GM12878 (cell line): ENCODE measurements around the gene CDK5RAP3. TPM values are rescaled to one million over a fixed set of nuclear protein-coding genes. Genes with fewer than 3 reads are reported as not detected.

Experiments used
- CBX3 ChIP-seq: fragments of 200-600 bp; sonication (generic); IDR thresholded peaks from 2 replicates; pipeline ENCODE4 v1.6.1; 2016; ENCODE audit warnings: low read depth, borderline replicate concordance
- CBX5 ChIP-seq: sonication (generic); IDR thresholded peaks from 2 replicates; pipeline ENCODE4 v1.6.1; 2016; ENCODE audit warnings: low read depth, moderate library complexity, mild to moderate bottlenecking, inconsistent platforms
- CHD2 ChIP-seq: IDR thresholded peaks from 2 replicates; pipeline ENCODE4 v1.6.1; 2011; ENCODE audit warnings: low read depth, low read length, improper control_type of control experiment, borderline replicate concordance
- EGR1 ChIP-seq, 2 experiments: IDR thresholded peaks; 1 replicate in 1 of 2; 2 replicates in 1 of 2; pipeline ENCODE4 v1.6.1; 2011 to 2012; ENCODE audit warnings: low read depth in 2 of 2, low read length in 2 of 2, borderline replicate concordance in 1 of 2, mild to moderate bottlenecking in 1 of 2, moderate library complexity in 1 of 2
- ETV6 ChIP-seq, 2 experiments: fragments of 450-650 bp in 1 of 2; IDR thresholded peaks in 1 of 2; conservative IDR thresholded peaks in 1 of 2; 2 replicates each; pipeline ENCODE4 v1.6.1; 2014; ENCODE audit warnings: antibody characterized with exemption in 1 of 2, borderline replicate concordance in 1 of 2, low read depth in 1 of 2, mild to moderate bottlenecking in 1 of 2, moderate library complexity in 1 of 2
- HDAC6 ChIP-seq: fragments of 200-600 bp; sonication (generic); IDR thresholded peaks from one replicate; pipeline ENCODE4 v1.8.0; 2017; ENCODE audit warnings: antibody characterized with exemption; ENCODE audit not compliant: unreplicated experiment
- MYB ChIP-seq: fragments of 150-350 bp; IDR thresholded peaks from 2 replicates; pipeline ENCODE4 v1.6.1; 2014; ENCODE audit warnings: mild to moderate bottlenecking, low read depth, low read length, borderline replicate concordance
- NFXL1 ChIP-seq: fragments of 450-650 bp; IDR thresholded peaks from 2 replicates; pipeline ENCODE4 v1.6.1; 2017; ENCODE audit warnings: antibody characterized with exemption, mild to moderate bottlenecking, borderline replicate concordance
- PAX5 ChIP-seq: IDR thresholded peaks from 2 replicates; pipeline ENCODE4 v1.6.1; 2011; ENCODE audit warnings: low read depth, low read length, borderline replicate concordance
- PAX8 ChIP-seq: fragments of 450-650 bp; IDR thresholded peaks from 2 replicates; pipeline ENCODE4 v1.6.1; 2017; ENCODE audit warnings: mild to moderate bottlenecking, moderate library complexity
- POLR2A ChIP-seq: IDR thresholded peaks from 2 replicates; pipeline ENCODE4 v1.6.1; 2011; ENCODE audit warnings: low read depth, mild to moderate bottlenecking, low read length
- POU2F2 ChIP-seq: IDR thresholded peaks from 3 replicates; pipeline ENCODE4 v1.6.1; 2011; ENCODE audit warnings: low read depth, mild to moderate bottlenecking, low read length, borderline replicate concordance
- RAD21 ChIP-seq: IDR thresholded peaks from 2 replicates; pipeline ENCODE4 v1.6.1; 2011; ENCODE audit warnings: mild to moderate bottlenecking, low read depth, low read length, moderate library complexity; ENCODE audit not compliant: insufficient read depth
- RBBP5 ChIP-seq: fragments of 200-600 bp; sonication (generic); conservative IDR thresholded peaks from 2 replicates; pipeline ENCODE4 v1.6.1; 2016
- RFX5 ChIP-seq: IDR thresholded peaks from 2 replicates; pipeline ENCODE4 v1.6.1; 2011; ENCODE audit warnings: low read depth, low read length, improper control_type of control experiment
- SKIL ChIP-seq: fragments of 450-650 bp; IDR thresholded peaks from 2 replicates; pipeline ENCODE4 v1.6.1; 2017; ENCODE audit warnings: mild to moderate bottlenecking, low read depth, inconsistent platforms; ENCODE audit not compliant: poor library complexity, severe bottlenecking
- SMARCA5 ChIP-seq: fragments of 450-650 bp; IDR thresholded peaks from 2 replicates; pipeline ENCODE4 v1.6.1; 2017; ENCODE audit warnings: mild to moderate bottlenecking
- STAT3 ChIP-seq: IDR thresholded peaks from 2 replicates; pipeline ENCODE4 v1.6.1; 2011; ENCODE audit warnings: low read depth, low read length, improper control_type of control experiment
- SUPT20H ChIP-seq: IDR thresholded peaks from 2 replicates; pipeline ENCODE4 v1.6.1; 2011; ENCODE audit warnings: low read depth, mild to moderate bottlenecking, low read length, moderate library complexity, borderline replicate concordance; ENCODE audit not compliant: control insufficient read depth
- USF1 ChIP-seq: IDR thresholded peaks from 2 replicates; pipeline ENCODE4 v1.6.1; 2011; ENCODE audit warnings: borderline replicate concordance, low read depth, mild to moderate bottlenecking, moderate library complexity, mixed read lengths, low read length; ENCODE audit not compliant: insufficient read depth; ENCODE audit errors: extremely low read length
- ZNF207 ChIP-seq: fragments of 450-650 bp; IDR thresholded peaks from 2 replicates; pipeline ENCODE4 v1.6.1; 2014; ENCODE audit warnings: antibody characterized with exemption, mild to moderate bottlenecking, borderline replicate concordance
- ZNF384 ChIP-seq: IDR thresholded peaks from 2 replicates; pipeline ENCODE4 v1.6.1; 2012; ENCODE audit warnings: low read depth, mild to moderate bottlenecking, low read length, improper control_type of control experiment, borderline replicate concordance
- ZNF592 ChIP-seq: fragments of 450-650 bp; IDR thresholded peaks from 2 replicates; pipeline ENCODE4 v1.6.1; 2017; ENCODE audit warnings: mild to moderate bottlenecking, moderate library complexity
- polyA plus RNA-seq, 11 experiments: library from polyadenylated mRNA; depleted of rRNA in 4 of 11; unstranded in 6 of 11; stranded (reverse) in 5 of 11; fragments of >200 nt; fragmentation: Nextera tagmentation in 4 of 11; fragmentation: Illumina TruSeq in 1 of 11; extraction: Ambion mirVana in 4 of 11; extraction: Trizol in 1 of 11; gene quantifications; 1 replicate in 1 of 11; 2 replicates in 10 of 11; pipeline versions ENCODE4 v1.2.1 to v1.2.3, GENCODE V29; 2011 to 2016; ENCODE audit warnings: inconsistent platforms in 2 of 11, missing spikeins in 2 of 11, low read depth in 1 of 11
- total RNA-seq, 4 experiments: library from RNA; depleted of rRNA in 3 of 4; stranded (reverse); fragments of >200 nt in 3 of 4; fragmentation: Illumina TruSeq in 1 of 4; extraction: Trizol in 1 of 4; gene quantifications; 2 replicates each; pipeline versions ENCODE4 v1.2.1 to v1.2.3, GENCODE V29; 2013 to 2021

Gene CDK5RAP3
- total and polyA plus RNA-seq, 10 of the 15 experiments (the other 5 are each of a cell fraction or from before 2014, with no cell fraction given) = 69.4 to 237 (median 160) TPM

- TF ChIP-seq PAX8 = no peak
- TF ChIP-seq SKIL = no peak
- no peak for TF ChIP-seq CBX5
- TF ChIP-seq CBX3 = no peak
- TF ChIP-seq ZNF592 = no peak; the same call in 1 of the 2 replicates
- TF ChIP-seq ZNF384 = no peak
- no peak for TF ChIP-seq RBBP5
- peak; percentile 3; the same call in 1 of the 2 replicates for TF ChIP-seq ZNF207
- TF ChIP-seq SUPT20H = no peak
- TF ChIP-seq POLR2A = peak; percentile 54; the same call in 1 of the 2 replicates
- peak; percentile 72 for TF ChIP-seq USF1
- TF ChIP-seq RFX5 = no peak
- no peak for TF ChIP-seq MYB
- TF ChIP-seq HDAC6 = no peak
- no peak for TF ChIP-seq ETV6 (conservative IDR thresholded peaks at IDR 0.05 in 1 of 2, IDR thresholded peaks at IDR 0.05 in 1 of 2; ENCODE audit: borderline replicate concordance in 1 of 2, low read depth in 1 of 2)
- no peak for TF ChIP-seq EGR1 (IDR thresholded peaks at IDR 0.05; ENCODE audit: borderline replicate concordance in 1 of 2, low read depth in 2 of 2, low read length in 2 of 2)
- TF ChIP-seq NFXL1 = no peak
- no peak for TF ChIP-seq POU2F2
- TF ChIP-seq CHD2 = peak; percentile 55; the same call in 1 of the 2 replicates
- TF ChIP-seq PAX5 = no peak
- no peak for TF ChIP-seq STAT3
- TF ChIP-seq RAD21 = peak; percentile 88
- no peak for TF ChIP-seq SMARCA5
Observed at GRCh38 chr17:48025040-48025903, 54.4 kb downstream of the CDK5RAP3 start (continued).
